OCI-LY1 (cell line): Measurements from ENCODE around the gene TJP1.

Source experiments
- EZH2 ChIP-seq: fragments of 200-600 bp; sonication (generic), shearing (Covaris generic); IDR thresholded peaks from 2 replicates; pipeline ENCODE4 v1.8.0; 2017; ENCODE audit warnings: borderline replicate concordance, mixed run types, mild to moderate bottlenecking, antibody characterized with exemption, low read length, moderate library complexity, mixed read lengths
- TF ChIP-seq, protein P1 (sequence below): fragments of 200-600 bp; sonication (generic), shearing (Covaris generic); IDR thresholded peaks from 2 replicates; pipeline ENCODE4 v1.5.1; 2017; ENCODE audit warnings: mild to moderate bottlenecking, antibody characterized with exemption, low read length, moderate library complexity, mixed read lengths

DNA sequence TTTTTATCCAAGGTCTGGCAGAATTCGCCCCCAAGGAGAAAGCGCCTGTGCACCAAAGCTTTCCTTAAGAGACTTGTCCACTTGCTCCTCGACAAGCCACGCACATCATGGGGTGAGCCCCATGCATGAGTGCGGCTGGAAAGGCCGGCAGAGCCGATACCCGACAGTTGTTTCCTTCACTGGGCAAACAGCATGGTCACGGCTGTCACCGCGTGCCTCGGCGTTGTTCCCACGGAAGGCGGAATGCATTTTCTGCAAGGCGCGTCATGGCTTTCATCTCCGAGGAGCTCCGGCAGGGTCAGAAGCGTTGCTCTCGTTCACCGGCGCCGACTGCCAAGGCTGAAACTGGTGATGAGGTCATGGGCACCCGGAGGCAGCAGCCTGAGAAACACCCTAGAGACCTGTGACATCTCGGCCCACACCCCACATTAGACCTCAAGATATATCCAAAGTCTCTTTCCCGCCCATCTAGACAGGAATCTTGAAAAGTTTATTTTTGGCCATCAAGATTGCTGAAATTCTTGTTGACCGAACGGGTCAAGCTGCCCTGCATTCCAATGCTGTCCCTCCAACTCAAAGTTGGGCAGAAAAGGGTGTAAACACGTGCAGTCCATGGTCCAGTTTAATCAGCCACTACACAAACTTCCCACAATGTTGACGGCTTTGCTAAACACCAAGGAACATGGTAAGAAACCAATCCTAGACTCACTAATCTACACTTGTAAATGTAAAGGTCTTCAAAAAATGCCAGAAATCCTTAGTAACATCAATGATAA, 604 bp upstream of the TJP1 start:
- TF ChIP-seq, protein P1, sequence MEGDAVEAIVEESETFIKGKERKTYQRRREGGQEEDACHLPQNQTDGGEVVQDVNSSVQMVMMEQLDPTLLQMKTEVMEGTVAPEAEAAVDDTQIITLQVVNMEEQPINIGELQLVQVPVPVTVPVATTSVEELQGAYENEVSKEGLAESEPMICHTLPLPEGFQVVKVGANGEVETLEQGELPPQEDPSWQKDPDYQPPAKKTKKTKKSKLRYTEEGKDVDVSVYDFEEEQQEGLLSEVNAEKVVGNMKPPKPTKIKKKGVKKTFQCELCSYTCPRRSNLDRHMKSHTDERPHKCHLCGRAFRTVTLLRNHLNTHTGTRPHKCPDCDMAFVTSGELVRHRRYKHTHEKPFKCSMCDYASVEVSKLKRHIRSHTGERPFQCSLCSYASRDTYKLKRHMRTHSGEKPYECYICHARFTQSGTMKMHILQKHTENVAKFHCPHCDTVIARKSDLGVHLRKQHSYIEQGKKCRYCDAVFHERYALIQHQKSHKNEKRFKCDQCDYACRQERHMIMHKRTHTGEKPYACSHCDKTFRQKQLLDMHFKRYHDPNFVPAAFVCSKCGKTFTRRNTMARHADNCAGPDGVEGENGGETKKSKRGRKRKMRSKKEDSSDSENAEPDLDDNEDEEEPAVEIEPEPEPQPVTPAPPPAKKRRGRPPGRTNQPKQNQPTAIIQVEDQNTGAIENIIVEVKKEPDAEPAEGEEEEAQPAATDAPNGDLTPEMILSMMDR, result no peak
- no peak for TF ChIP-seq EZH2
